DOHH2 (cell line): ENCODE data around the gene ADGRL2.
"Not testable (repeated sequence)": the region's sequence is repeated elsewhere in the genome, so short reads cannot be mapped to it uniquely, and the experiment has no call there.

Source experiments
- H3F3A ChIP-seq: fragments of 200-600 bp; sonication (generic), shearing (Covaris generic); 2 replicates; pipeline ENCODE4 v1.6.0; 2016; ENCODE audit warnings: antibody characterized with exemption, mild to moderate bottlenecking; ENCODE audit not compliant: control insufficient read depth, insufficient read depth
- H3K27ac ChIP-seq: fragments of 200-600 bp; sonication (generic); 2 replicates; pipeline ENCODE4 v1.5.1; 2014; ENCODE audit warnings: low read depth, mild to moderate bottlenecking, low read length, moderate library complexity
- H3K27me3 ChIP-seq: fragments of 200-600 bp; sonication (generic); 2 replicates; pipeline ENCODE4 v1.6.1; 2014; ENCODE audit warnings: mild to moderate bottlenecking, low read length, mixed read lengths; ENCODE audit not compliant: control insufficient read depth
- H3K36me3 ChIP-seq: fragments of 200-600 bp; sonication (generic); 2 replicates; pipeline ENCODE4 v1.6.1; 2014; ENCODE audit warnings: mild to moderate bottlenecking, low read length, moderate library complexity, mixed read lengths; ENCODE audit not compliant: control insufficient read depth
- H3K4me1 ChIP-seq: fragments of 200-600 bp; sonication (generic); 2 replicates; pipeline ENCODE4 v1.6.1; 2014; ENCODE audit warnings: mild to moderate bottlenecking, low read length, mixed read lengths; ENCODE audit not compliant: control insufficient read depth
- H3K4me2 ChIP-seq: fragments of 200-600 bp; sonication (generic); 2 replicates; pipeline ENCODE4 v1.6.0; 2014; ENCODE audit warnings: mild to moderate bottlenecking, low read length, moderate library complexity
- H3K4me3 ChIP-seq: fragments of 200-600 bp; sonication (generic); 2 replicates; pipeline ENCODE4 v1.5.1; 2014; ENCODE audit warnings: mild to moderate bottlenecking, low read length, mixed read lengths
- H3K79me2 ChIP-seq: fragments of 200-600 bp; sonication (generic); 2 replicates; pipeline ENCODE4 v1.6.1; 2014; ENCODE audit warnings: mild to moderate bottlenecking, low read length, mixed read lengths; ENCODE audit not compliant: control insufficient read depth
- H3K9me2 ChIP-seq: fragments of 200-600 bp; sonication (generic); replicated peaks from 2 replicates; pipeline ENCODE4 v1.6.1; 2014; ENCODE audit warnings: mild to moderate bottlenecking, low read length, mixed read lengths; ENCODE audit not compliant: control insufficient read depth
- H3K9me3 ChIP-seq: fragments of 200-600 bp; sonication (generic); 2 replicates; pipeline ENCODE4 v1.6.1; 2014; ENCODE audit warnings: antibody characterized with exemption, low read length, mixed read lengths; ENCODE audit not compliant: control insufficient read depth, insufficient read depth
- H4K20me1 ChIP-seq: fragments of 200-600 bp; sonication (generic); 2 replicates; pipeline ENCODE4 v1.6.0; 2014; ENCODE audit warnings: low read depth, mild to moderate bottlenecking, antibody characterized with exemption, low read length, moderate library complexity; ENCODE audit not compliant: control insufficient read depth, insufficient read depth
- CTCF ChIP-seq: fragments of 200-600 bp; sonication (generic); IDR thresholded peaks from one replicate; pipeline ENCODE4 v1.5.1; 2014; ENCODE audit warnings: antibody characterized with exemption, mild to moderate bottlenecking, low read depth, low read length; ENCODE audit not compliant: poor library complexity, severe bottlenecking
- EZH2phosphoT487 ChIP-seq: fragments of 200-600 bp; sonication (generic); IDR thresholded peaks from 2 replicates; pipeline ENCODE4 v1.6.1; 2017; ENCODE audit warnings: borderline replicate concordance, mild to moderate bottlenecking, antibody characterized with exemption, low read length, moderate library complexity, mixed read lengths

The ADGRL2 gene

DNA sequence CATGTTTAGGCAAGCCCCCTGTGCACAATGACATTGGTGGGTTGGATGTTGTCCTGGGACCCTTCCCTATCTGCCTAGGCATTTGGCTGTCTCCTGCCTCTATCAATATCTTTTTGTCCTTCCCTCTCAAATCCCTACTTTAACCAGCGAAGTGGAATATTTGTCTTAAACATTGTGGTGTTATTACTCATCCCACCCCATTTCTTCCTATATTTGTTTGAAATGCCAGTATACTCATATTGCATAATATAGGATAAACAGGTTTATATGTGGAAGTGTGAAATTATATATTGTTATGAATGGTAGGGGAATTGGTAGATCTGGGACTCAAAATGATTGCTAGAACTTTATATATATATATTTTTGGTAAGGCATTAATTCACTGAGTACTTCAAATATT is 80.0 kb downstream of the ADGRL2 start:
- H3K4me2 ChIP-seq = no peak overlapping the region
- H3K79me2 ChIP-seq = no peaks in the 10 kb centered on the region
- H3K4me1 ChIP-seq = no peaks in the 10 kb centered on the region
- no peaks in the 10 kb centered on the region for H3K9me2 ChIP-seq
- no peaks in the 10 kb centered on the region for H4K20me1 ChIP-seq
- TF ChIP-seq EZH2phosphoT487 (no peak), CTCF (no peak)
- no peaks in the 10 kb centered on the region for H3K27me3 ChIP-seq
- H3K27ac ChIP-seq = no peak overlapping the region
- no peaks in the 10 kb centered on the region for H3K9me3 ChIP-seq
- H3F3A ChIP-seq = no peaks in the 10 kb centered on the region
- no peak overlapping the region for H3K4me3 ChIP-seq
- no peaks in the 10 kb centered on the region for H3K36me3 ChIP-seq

DNA sequence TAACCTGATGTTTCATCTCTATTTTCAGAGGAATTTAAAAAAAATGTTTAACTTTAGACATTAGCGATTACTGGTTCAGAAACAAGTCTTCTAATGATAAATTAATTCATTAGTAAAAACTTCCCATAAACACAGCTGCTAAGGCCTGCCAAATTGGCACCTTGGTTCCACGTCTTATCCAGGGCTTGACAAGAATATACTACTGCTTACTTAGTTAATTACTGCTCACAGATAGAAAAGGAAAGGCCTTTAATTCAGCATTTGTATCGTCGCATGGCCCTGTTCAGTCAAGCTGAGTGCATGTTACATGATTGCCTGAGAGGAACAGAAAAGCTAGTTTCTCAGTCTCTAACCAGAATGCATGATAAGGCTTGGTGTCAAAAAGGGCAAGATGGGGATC is 84.6 kb downstream of the ADGRL2 start:
- Histone ChIP-seq H3K79me2 (no peaks in the 10 kb centered on the region), H3K27me3 (no peaks in the 10 kb centered on the region), H3K4me1 (no peaks in the 10 kb centered on the region), H3K27ac (no peak overlapping the region), H3K9me2 (no peaks in the 10 kb centered on the region), H4K20me1 (no peaks in the 10 kb centered on the region), H3K36me3 (no peaks in the 10 kb centered on the region), H3K9me3 (no peaks in the 10 kb centered on the region), H3K4me2 (no peak overlapping the region), H3K4me3 (no peak overlapping the region), H3F3A (no peaks in the 10 kb centered on the region)
- TF ChIP-seq EZH2phosphoT487 (no peak), CTCF (no peak)

GRCh38 chr1:81886292-81886691 is 85.6 kb downstream of the ADGRL2 start:
- not testable (repeated sequence) for H3K4me3 ChIP-seq, H3F3A ChIP-seq, H3K4me1 ChIP-seq, H3K79me2 ChIP-seq, H3K36me3 ChIP-seq, H3K9me2 ChIP-seq, H3K9me3 ChIP-seq, H4K20me1 ChIP-seq, H3K27ac ChIP-seq, H3K27me3 ChIP-seq, H3K4me2 ChIP-seq

GRCh38 chr1:81887421-81888144 is 86.8 kb downstream of the ADGRL2 start:
- Histone ChIP-seq H3K4me2 (no peak overlapping the region), H3K9me3 (no peaks in the 10 kb centered on the region), H3F3A (no peaks in the 10 kb centered on the region), H3K27ac (no peak overlapping the region), H4K20me1 (no peaks in the 10 kb centered on the region), H3K79me2 (no peaks in the 10 kb centered on the region), H3K4me3 (no peak overlapping the region), H3K4me1 (no peaks in the 10 kb centered on the region), H3K36me3 (no peaks in the 10 kb centered on the region), H3K27me3 (no peaks in the 10 kb centered on the region), H3K9me2 (no peaks in the 10 kb centered on the region)
- TF ChIP-seq CTCF = no peak
- TF ChIP-seq EZH2phosphoT487 = no peak
